GM10248 (cell line): ENCODE results near the gene PLVAP.

Source experiments
- CTCF ChIA-PET: fragments of 300-600 bp; sonication (Branson Sonifier 250); formaldehyde crosslinking; extraction: SDS; loops from one replicate; lab custom pipeline; 2021; ENCODE audit warnings: antibody characterized with exemption; lab: Yijun Ruan, JAX
- POLR2A ChIA-PET: fragments of 350-650 bp; sonication (Branson Sonifier 250); formaldehyde crosslinking; extraction: SDS; loops from one replicate; lab custom pipeline; 2020; ENCODE audit warnings: antibody characterized with exemption; lab: Yijun Ruan, JAX
- DNase-seq: peaks from one replicate; pipeline ENCODE4 v3.0.0; 2012; ENCODE audit errors: extremely low spot score
- TF ChIP-seq, protein P1 (sequence below): IDR thresholded peaks from 2 replicates; pipeline ENCODE4 v1.5.1; 2012; ENCODE audit warnings: mild to moderate bottlenecking, low read depth; ENCODE audit errors: extremely low read depth, missing control alignments, control extremely low read depth

Gene PLVAP

DNA sequence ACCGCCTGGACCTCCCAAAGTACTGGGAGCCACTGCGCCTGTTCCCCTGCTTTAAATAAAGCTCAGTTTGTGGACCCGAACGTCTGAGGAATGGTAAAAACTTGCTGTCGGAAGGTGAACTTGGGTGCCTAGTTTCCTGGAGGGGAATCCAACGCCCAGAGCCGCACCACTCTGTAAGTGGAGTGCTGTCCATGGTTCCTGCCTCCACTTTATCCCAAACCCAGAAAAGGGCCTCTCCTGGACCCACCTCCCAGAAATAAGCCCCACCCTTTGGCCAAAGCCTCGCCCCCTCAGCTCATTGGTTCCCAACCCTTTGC, 44.8 kb downstream of the PLVAP start:
- CTCF ChIA-PET, result interaction anchor here (0.8 to 2.1 kb wide), 10 partner anchors 11 to 72 kb away, joined by 3 to 9 read pairs (median 4); partner anchors contain the start of gene MRPL34
- POLR2A ChIA-PET, result interaction anchor here (1.7 kb wide), 1 partner anchor 11 kb away, joined by 4 read pairs; no protein-coding TSS in a partner anchor
- no peak for DNase-seq
- TF ChIP-seq, protein P1, sequence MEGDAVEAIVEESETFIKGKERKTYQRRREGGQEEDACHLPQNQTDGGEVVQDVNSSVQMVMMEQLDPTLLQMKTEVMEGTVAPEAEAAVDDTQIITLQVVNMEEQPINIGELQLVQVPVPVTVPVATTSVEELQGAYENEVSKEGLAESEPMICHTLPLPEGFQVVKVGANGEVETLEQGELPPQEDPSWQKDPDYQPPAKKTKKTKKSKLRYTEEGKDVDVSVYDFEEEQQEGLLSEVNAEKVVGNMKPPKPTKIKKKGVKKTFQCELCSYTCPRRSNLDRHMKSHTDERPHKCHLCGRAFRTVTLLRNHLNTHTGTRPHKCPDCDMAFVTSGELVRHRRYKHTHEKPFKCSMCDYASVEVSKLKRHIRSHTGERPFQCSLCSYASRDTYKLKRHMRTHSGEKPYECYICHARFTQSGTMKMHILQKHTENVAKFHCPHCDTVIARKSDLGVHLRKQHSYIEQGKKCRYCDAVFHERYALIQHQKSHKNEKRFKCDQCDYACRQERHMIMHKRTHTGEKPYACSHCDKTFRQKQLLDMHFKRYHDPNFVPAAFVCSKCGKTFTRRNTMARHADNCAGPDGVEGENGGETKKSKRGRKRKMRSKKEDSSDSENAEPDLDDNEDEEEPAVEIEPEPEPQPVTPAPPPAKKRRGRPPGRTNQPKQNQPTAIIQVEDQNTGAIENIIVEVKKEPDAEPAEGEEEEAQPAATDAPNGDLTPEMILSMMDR, result no peak

DNA sequence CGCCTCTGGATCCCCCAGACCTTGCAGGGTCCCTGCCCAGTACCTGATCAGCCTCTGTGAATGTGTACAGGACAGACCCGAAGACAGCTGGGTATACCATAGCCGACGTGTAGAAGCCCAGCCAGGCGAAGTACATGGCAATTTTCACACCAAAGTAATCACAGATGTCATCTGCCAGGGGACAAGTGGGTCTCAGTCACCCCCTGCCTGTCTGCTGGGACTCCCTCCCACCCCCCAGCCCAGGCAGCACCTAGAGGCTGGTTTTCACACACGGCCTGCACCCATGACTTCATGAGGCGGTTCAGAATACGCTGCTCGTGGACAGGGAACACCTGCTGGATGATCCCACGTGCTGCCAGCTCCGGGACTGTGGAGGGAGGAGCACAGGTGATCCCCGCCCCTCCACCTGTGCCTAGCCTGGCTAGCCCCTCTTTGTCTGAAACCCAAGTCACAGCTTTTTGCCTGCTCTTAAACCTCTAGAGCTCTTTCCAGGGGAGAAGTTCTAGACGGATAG, 46.0 kb downstream of the PLVAP start:
- CTCF ChIA-PET, result interaction anchor here (1.0 to 1.8 kb wide), 3 partner anchors 26 to 61 kb away, joined by 3 to 5 read pairs (median 3); partner anchors contain the start of gene ABHD8

DNA sequence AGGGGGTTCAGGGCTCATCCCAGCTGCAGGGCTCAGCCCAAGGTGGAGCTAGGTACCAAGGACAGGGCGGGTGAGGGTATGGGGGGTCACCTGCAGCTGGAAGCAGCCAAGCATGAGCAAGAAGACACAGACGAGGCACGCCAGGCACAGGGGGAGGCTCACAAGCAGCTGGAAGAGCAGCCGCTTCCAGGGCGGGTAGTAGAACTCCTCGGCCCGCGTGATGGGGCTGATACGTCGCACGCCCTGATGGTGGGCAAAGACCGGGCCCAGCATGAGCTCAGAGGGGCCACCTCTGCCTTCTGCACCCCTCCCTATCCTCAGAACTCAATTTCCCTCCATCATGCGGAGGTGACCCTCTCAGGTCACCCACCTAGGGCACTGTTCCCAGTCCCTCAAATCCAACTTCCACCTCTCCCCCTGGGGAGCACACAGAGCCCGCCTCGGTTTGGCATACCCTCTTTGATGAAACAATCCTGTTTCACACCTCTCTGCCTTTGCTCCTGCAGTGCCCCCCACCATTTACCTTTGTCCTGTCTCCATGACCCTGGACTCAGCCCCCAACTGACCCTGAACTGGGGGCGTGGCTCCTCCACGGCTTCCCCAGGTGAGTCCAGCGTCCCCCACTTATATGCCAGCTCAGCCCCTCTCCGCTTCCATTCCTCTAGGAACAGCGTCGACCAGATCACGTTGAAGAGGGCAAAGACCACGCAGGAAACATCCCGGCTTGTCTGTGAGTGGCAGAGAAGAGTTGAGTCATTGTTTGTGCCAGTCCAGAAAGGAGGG, 46.7 kb downstream of the PLVAP start:
- CTCF ChIA-PET, result interaction anchor here (1.0 to 1.8 kb wide), 4 partner anchors 15 to 61 kb away, joined by 3 to 5 read pairs (median 3); partner anchors contain the start of gene ABHD8
- POLR2A ChIA-PET, result interaction anchor here (0.5 kb wide), 1 partner anchor 13 kb away, joined by 6 read pairs; no protein-coding TSS in a partner anchor

More for the DNA sequence above, 46.0 kb downstream of the PLVAP start:
- TF ChIP-seq, protein P1, result no peak
- POLR2A ChIA-PET, result interaction anchor here (0.5 to 1.7 kb wide), 2 partner anchors 9 to 12 kb away, joined by 4 to 6 read pairs; no protein-coding TSS in a partner anchor
- DNase-seq, result no peak

DNA sequence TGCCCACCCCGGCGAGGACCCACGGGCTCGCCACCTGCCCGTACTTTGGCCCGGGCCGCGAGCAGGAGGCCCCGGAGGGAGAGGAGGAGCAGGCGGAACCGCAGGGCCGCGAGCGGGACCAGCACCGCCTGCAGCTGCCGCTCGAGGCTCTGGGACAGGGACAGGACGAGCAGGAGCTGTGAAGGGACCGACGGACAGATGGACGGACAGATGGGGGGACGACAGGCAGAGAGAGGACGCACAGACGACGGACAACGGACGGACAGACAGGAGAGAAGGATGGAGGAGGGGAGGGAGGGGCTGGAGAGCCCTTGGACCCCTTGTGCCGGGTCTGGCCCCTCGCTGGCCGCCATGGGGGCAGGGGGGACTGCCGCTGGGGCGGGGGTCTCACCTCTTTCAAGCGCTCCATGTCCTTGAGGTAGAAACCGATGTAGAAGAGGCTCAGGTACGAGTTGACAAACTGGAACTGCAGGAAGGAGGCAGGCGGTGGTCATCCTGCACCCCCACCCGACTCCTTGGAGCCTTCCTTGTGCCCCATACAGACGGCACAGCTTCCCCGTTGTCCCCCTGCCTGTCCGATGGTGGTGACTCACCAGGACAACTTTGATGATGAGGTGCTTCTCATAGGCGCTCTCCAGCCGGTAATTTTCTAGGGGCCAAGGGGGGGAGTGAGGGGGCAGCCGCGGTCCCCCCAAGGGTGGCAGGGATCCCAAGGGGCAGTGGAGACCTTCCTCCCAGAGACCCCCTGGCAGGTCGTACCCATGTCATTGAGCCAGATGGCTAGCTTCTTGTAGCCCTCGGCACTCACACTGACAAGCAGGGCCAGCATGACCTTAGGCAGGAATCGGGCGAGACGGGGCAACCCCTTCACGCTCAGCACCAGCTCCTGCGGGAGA, 47.5 kb downstream of the PLVAP start:
- CTCF ChIA-PET, result interaction anchor here (1.0 to 1.1 kb wide), 2 partner anchors 16 to 56 kb away, joined by 3 read pairs; no protein-coding TSS in a partner anchor
- no peak for DNase-seq
- POLR2A ChIA-PET, result no interaction called here
- TF ChIP-seq, protein P1, result no peak

More for the DNA sequence above, 46.7 kb downstream of the PLVAP start:
- TF ChIP-seq, protein P1, result no peak
- no peak for DNase-seq

DNA sequence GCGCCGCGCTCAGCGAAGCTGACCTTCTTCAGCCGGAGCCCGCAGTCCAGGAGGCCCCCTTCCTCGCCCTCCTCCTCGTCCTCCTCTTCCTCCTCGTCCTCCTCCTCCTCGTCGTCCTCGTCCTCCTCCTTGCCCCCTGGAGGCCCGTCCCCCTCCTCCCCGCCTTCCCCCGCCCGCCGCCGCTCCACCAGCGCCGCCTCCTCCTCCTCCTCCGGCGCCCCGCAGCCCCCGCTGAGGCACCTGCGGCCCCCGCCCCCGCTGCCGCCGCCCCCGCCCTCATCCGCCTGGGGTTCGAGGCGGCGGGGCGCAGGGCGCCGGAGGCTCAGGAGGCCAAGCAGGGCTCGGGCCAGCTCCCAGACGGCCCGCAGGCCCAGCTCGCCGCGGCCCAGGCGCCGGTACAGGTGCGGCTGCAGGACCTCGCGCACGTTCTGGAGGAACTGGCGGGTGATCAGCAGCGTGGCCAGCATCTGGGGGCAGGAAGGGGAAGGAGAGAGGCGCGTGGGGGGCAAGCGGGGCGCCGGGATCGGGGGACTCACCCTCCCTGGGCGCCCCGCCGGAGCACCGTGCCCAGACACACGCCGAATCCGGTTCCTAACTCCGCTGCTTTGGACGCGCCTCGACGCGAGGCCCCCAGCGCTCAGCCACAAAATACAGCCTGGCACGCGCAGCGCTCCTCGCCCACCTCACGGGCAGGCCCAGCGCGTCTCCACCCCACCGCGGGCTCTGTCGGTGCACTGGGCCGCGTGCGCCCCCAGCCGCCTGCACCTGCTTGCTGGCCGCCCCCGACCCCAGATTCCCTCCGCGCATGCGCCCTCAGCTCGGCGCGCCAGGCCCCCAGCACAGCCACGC, 48.4 kb downstream of the PLVAP start:
- TF ChIP-seq, protein P1, result no peak
- POLR2A ChIA-PET, result interaction anchor here (0.6 kb wide), 3 partner anchors 614 to 1865 kb away, joined by 4 to 6 read pairs (median 5); no protein-coding TSS in a partner anchor
- CTCF ChIA-PET, result interaction anchor here (1.1 kb wide), 1 partner anchor 57 kb away, joined by 3 read pairs; no protein-coding TSS in a partner anchor
- no peak for DNase-seq
